ENCODE results near the gene JPH2.
A peak's percentile ranks its signal among the peaks of the same experiment; 100 is the strongest.

The JPH2 gene

DNA sequence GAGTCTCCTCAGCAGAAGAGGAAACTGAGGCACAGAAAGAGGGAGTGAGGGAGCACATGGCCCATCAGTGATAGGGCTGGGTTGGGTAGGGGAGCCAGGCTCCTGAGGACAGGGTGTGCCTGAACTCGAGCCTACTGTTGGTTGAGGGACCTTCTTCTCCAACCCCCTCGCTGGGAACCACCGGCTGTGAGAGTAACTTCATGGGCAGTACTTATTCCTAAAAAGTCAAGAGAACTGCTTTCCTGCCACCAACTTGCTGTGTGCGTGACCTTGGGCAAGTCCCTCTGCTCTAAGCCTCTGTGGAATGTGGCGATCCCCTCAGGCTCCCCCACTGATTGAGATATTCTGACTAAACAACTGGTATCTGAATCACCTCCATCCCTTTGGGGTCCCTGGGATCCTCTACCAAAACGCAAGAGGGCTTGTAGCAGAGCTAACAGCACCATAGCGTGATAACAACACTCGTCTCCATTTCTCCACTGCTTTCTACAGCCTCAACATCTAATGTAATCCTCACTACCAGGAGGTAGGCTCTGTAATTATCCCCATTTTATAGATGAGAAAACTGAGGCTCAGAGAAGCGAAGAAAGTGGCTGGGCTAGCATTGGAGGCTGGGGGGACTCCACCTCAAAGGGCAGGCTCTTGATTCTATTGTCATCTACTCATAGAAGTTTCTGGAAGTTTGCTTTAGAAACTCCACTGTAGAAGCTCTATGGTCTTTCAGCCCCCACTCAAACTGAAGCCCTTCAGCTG, 76.0 kb downstream of the JPH2 start:
- Histone ChIP-seq H3F3A (ENCODE audit: insufficient read depth, low read length) (no peaks in the 10 kb centered on the region), H2AFZ (ENCODE audit: low read length) (no peak overlapping the region), H3K27ac (ENCODE audit: low read length) (no peak overlapping the region), H3K9me2 (replicated peaks; ENCODE audit: insufficient read depth, low read length) (no peaks in the 10 kb centered on the region), H3K4me3 (ENCODE audit: low read length) (no peak overlapping the region), H3K36me3 (replicated peaks; ENCODE audit: insufficient read depth, low read length) (no peaks in the 10 kb centered on the region), H4K20me1 (ENCODE audit: insufficient read depth, low read length) (no peaks in the 10 kb centered on the region), H3K9me3 (replicated peaks; ENCODE audit: insufficient read depth, low read length) (no peaks in the 10 kb centered on the region), H3K27me3 (replicated peaks; ENCODE audit: insufficient read depth, low read length) (no peaks in the 10 kb centered on the region; the same call in 1 of the 2 replicates), H3K4me1 (ENCODE audit: low read length) (no peaks in the 10 kb centered on the region), H3K9ac (ENCODE audit: low read length) (no peak overlapping the region), H3K79me2 (ENCODE audit: low read length) (no peaks in the 10 kb centered on the region), H3K4me2 (ENCODE audit: low read depth, low read length) (no peak overlapping the region)
- no peak for DNase-seq
- TF ChIP-seq, protein P1, sequence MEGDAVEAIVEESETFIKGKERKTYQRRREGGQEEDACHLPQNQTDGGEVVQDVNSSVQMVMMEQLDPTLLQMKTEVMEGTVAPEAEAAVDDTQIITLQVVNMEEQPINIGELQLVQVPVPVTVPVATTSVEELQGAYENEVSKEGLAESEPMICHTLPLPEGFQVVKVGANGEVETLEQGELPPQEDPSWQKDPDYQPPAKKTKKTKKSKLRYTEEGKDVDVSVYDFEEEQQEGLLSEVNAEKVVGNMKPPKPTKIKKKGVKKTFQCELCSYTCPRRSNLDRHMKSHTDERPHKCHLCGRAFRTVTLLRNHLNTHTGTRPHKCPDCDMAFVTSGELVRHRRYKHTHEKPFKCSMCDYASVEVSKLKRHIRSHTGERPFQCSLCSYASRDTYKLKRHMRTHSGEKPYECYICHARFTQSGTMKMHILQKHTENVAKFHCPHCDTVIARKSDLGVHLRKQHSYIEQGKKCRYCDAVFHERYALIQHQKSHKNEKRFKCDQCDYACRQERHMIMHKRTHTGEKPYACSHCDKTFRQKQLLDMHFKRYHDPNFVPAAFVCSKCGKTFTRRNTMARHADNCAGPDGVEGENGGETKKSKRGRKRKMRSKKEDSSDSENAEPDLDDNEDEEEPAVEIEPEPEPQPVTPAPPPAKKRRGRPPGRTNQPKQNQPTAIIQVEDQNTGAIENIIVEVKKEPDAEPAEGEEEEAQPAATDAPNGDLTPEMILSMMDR (IDR thresholded peaks at IDR 0.05; ENCODE audit: low read length), result no peak
- TF ChIP-seq EZH2 (optimal IDR thresholded peaks at IDR 0.05; ENCODE audit: low read depth, low read length), result no peak

DNA sequence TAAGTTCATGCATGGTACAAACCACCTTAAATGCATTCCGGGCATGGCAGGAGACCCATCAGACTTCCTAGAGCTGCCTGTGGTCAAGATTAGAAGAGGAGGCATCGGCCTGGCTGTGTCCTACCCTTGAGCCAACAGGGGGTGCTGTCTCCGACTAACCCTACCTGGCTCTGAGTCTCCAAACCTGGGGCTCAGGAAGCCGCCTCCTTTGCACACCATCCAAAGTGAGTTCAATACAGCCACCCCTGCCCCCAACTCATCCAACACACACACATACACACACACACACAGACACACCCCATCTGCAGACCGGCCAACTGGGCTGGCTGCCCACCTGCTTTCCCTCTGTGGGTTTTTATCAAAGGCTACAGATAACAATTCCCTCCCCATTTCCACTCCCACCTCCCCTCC, 77.0 kb downstream of the JPH2 start:
- TF ChIP-seq, protein P1 (IDR thresholded peaks at IDR 0.05; ENCODE audit: low read length), result peak; percentile 16; the same call in 1 of the 2 replicates
- no peak for TF ChIP-seq EZH2 (optimal IDR thresholded peaks at IDR 0.05; ENCODE audit: low read depth, low read length)
- Histone ChIP-seq H3K36me3 (replicated peaks; ENCODE audit: insufficient read depth, low read length) (no peaks in the 10 kb centered on the region), H2AFZ (ENCODE audit: low read length) (no peak overlapping the region), H3F3A (ENCODE audit: insufficient read depth, low read length) (no peaks in the 10 kb centered on the region), H3K4me3 (ENCODE audit: low read length) (no peak overlapping the region), H3K4me1 (ENCODE audit: low read length) (no peaks in the 10 kb centered on the region), H3K9me2 (replicated peaks; ENCODE audit: insufficient read depth, low read length) (no peaks in the 10 kb centered on the region), H3K27me3 (replicated peaks; ENCODE audit: insufficient read depth, low read length) (no peaks in the 10 kb centered on the region), H3K9me3 (replicated peaks; ENCODE audit: insufficient read depth, low read length) (no peaks in the 10 kb centered on the region), H3K79me2 (ENCODE audit: low read length) (no peaks in the 10 kb centered on the region), H4K20me1 (ENCODE audit: insufficient read depth, low read length) (no peaks in the 10 kb centered on the region), H3K27ac (ENCODE audit: low read length) (no peak overlapping the region), H3K4me2 (ENCODE audit: low read depth, low read length) (no peak overlapping the region), H3K9ac (ENCODE audit: low read length) (no peak overlapping the region)
- no peak for DNase-seq

DNA sequence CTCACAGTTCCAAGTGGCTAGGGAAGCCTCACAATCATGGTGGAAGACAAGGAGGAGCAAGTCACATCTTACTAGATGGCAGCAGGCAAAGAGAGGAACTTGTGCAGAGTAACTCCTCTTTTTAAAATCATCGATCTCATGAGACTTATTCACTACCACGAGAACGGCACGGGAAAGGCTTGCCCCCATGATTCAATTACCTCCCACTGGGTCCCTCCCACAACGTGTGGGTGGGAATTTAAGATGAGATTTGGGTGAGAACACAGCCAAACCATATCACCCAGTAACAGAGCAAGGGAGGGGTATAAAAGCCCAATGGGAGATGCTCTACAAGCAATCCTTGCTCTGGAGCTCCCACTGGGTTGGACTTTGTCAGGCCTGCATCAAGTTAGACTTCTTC, 80.4 kb downstream of the JPH2 start:
- no peak overlapping the region for H3K9ac ChIP-seq (ENCODE audit: low read length)
- no peak for DNase-seq
- no peak overlapping the region for H3K4me3 ChIP-seq (ENCODE audit: low read length)
- TF ChIP-seq EZH2 (optimal IDR thresholded peaks at IDR 0.05; ENCODE audit: low read depth, low read length) (no peak), EZH2phosphoT487 (IDR thresholded peaks at IDR 0.05; ENCODE audit: low read length) (no peak)
- TF ChIP-seq, protein P1 (IDR thresholded peaks at IDR 0.05; ENCODE audit: low read length), result no peak
- no peak overlapping the region for H3K4me2 ChIP-seq (ENCODE audit: low read depth, low read length)
- no peaks in the 10 kb centered on the region for H3K9me3 ChIP-seq (replicated peaks; ENCODE audit: insufficient read depth, low read length)
- H3K27ac ChIP-seq (ENCODE audit: low read length), result no peak overlapping the region
- H3K27me3 ChIP-seq (replicated peaks; ENCODE audit: insufficient read depth, low read length), result no peaks in the 10 kb centered on the region
- H3K36me3 ChIP-seq (replicated peaks; ENCODE audit: insufficient read depth, low read length), result no peaks in the 10 kb centered on the region
- H3K4me1 ChIP-seq (ENCODE audit: low read length), result no peaks in the 10 kb centered on the region
- no peaks in the 10 kb centered on the region for H3K79me2 ChIP-seq (ENCODE audit: low read length)
- H4K20me1 ChIP-seq (ENCODE audit: insufficient read depth, low read length), result no peaks in the 10 kb centered on the region
- H3F3A ChIP-seq (ENCODE audit: insufficient read depth, low read length), result no peaks in the 10 kb centered on the region
- no peaks in the 10 kb centered on the region for H3K9me2 ChIP-seq (replicated peaks; ENCODE audit: insufficient read depth, low read length)
- no peak overlapping the region for H2AFZ ChIP-seq (ENCODE audit: low read length)
